Stimulated activated CD8-positive, alpha-beta memory T cell treated with anti-CD3 and anti-CD28 coated beads, Interleukin-4, amount 100 ng/mL, for 4 hours (primary cell): ENCODE data around the gene SKIC8.
A peak's percentile ranks its signal among the peaks of the same experiment; 100 is the strongest.

ENCODE experiments used
- DNase-seq, 2 donors: peaks; one replicate each; pipeline ENCODE4 v3.0.0-alpha.2; 2020; ENCODE audit warnings: low read depth in 2 of 2, low spot score in 1 of 2

Gene SKIC8

GRCh38 chr15:78299101-78299930 is at the start of gene SKIC8:
Gene SKIC8 (minus strand): TSS chr15:78299609. CDS start chr15:78295686, 3,923 bp downstream.
- DNase-seq: peak; percentile 66 to 78

- DNase-seq: no peak
Observed at GRCh38 chr15:78347586-78348543, 48.5 kb upstream of the SKIC8 start.

GRCh38 chr15:78345396-78346125 is 46.2 kb upstream of the SKIC8 start:
- DNase-seq: no peak

DNA sequence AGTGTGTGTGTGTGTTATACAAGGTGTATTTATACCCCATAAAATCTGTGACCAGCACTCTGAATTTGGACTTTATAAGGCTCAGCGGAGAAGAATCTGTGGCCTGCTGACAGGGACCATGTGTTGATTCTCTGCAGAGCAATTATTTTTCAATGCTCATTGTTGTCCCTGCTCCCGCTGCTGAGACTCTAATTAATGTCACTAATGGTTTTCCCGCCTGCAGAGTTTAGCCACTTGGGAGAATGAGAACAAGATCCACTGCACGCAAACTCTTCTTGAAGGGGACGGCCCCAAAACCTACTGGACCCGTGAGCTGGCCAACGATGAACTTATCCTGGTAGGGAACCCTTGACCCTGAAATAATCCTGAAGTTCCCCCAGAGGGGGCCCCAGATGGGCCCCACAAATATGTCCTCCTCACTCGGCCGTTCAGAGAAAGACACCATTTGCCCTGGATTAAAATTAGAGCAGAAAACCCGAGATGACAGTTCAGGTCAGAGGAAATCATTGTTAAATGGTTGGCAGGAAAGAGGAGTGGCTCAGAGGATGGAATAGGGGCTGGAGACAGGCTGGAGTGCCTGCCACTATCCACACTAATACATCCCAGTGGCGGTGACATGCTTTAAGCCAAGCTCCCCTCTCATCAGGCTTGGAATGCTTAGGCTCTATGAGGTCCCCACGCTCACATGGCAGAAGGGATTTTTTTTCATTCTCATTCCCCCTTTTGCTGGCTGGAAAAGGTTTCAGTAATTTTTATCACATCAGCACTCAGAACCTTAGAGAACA is 44.1 kb upstream of the SKIC8 start:
- DNase-seq: no peak

- DNase-seq: no peak
Observed at GRCh38 chr15:78342021-78342420, 42.6 kb upstream of the SKIC8 start.

DNA sequence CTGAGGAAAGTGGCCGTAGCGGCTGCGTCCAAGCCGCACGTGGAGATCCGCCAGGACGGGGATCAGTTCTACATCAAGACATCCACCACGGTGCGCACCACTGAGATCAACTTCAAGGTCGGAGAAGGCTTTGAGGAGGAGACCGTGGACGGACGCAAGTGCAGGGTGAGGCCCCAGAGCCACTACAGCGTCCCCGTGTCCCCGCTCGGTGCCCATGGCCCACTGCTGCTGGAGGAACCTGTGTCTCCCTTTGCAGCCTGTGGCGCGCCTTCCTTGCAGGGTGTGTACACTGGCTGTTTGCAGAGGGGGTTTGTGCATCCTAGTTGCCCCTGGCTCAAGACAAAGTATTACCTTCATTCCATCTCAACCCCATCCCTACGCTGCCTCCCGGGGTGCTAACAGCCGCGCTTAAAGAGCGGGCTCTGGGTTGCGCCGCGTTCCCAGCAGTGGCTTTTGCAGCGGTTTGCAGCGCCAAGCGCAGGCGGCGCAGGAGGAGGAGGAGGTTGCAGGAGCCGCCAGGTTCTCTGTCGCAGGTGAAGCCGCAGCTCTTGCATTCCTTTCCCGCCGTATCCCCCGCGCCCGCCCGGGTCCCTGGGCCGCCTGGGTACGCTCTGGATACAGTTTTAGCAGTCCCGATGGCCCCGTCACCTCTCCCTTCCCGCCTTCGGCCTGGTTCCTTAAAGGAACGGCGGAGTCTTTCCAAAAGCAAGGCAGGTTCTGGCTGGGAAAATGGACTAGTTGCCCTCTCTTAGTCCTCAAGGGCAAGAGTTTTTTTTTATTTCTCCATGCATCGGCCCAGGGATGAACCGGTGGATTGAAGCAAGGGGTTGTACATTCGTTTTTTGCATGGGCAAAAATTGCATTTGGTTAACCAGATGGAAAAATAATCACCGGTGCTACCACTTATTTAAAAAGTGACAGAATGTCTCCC is 41.9 kb upstream of the SKIC8 start:
- no peak for DNase-seq

DNA sequence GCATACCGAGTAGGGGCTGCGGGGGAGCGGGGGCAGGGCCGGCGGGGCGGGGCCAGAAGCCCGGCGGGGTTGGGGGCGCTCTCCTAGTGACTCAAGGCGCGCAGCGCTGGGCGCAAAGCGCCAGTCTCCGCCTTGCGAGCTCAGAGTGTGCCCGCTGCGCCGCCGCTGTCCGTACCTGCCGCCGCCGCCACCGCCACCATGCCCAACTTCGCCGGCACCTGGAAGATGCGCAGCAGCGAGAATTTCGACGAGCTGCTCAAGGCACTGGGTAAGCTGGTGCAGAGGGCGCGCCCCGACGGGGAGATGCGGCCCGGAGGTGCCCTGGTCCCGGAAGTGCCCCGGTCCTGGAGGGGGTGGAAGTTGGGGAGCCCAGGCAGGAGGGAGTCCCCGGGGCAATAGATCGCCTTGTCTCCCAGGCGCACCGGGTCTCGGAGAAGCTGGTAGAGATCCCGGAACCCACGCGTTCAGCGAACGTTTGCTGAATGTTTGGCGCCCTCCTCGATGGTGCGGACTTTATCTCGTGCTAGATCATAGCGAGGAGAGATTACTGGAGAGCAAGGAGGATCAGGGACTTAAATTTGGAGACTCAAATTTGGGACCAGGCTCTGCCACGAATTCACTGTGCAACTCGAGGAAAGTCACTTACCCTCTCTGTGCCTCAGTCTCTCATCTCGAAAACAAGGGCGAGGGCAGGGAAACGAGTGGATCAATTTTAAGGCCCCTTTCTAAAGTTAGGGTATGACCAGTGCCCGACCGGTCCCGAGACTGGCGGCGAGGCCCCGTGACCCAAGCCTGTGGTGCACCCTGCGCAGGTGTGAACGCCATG is 41.0 kb upstream of the SKIC8 start, which contains the start of gene CRABP1:
TSS of gene CRABP1 (plus strand) at position 123 of the 826 bp plus-strand sequence. CDS start at position 199, 76 bp downstream.
- DNase-seq: no peak

DNA sequence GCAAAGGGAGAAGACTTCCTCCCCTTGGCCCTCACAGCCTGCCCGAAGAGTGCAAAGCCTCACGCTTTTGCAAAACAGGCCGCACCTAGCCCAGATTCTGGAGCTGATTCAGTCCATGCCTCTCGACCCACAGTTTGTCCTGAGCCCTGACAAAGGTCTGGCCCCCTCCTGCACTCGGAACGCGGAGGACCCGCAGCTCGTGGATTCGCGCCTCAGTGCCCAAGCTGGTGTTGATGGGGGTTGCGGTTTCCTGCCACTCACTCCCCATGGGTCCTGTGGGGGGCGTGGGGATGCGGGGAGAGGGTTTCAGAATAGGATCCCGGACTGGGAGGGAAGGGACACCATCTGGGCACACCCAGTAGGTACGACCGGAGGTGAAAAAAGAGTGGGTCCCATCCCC is 40.1 kb upstream of the SKIC8 start:
- no peak for DNase-seq

DNA sequence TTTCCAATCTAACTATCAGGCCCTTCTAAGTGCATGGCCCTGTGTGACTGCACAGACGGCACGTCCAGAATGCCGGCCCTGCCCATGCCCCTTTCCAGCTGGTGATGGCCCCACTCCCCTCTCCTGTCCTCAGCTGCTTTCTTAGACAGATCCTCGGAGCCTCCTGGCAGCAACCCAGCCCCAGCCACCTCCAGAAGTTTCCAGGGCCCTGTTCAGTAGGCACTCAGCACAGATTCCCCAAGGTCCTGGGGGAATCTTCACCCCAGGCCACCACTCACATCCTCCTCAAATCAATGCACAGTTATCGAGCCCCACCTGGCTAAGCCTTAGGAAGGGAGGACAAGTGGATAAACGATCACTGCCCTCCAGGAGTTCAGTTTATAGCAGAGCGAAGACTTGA is 39.4 kb upstream of the SKIC8 start:
- DNase-seq: no peak

GRCh38 chr15:78335985-78336384 is 36.6 kb upstream of the SKIC8 start:
- no peak for DNase-seq

GRCh38 chr15:78334845-78335244 is 35.4 kb upstream of the SKIC8 start:
- DNase-seq: no peak

GRCh38 chr15:78329625-78330024 is 30.2 kb upstream of the SKIC8 start:
- DNase-seq: no peak

DNA sequence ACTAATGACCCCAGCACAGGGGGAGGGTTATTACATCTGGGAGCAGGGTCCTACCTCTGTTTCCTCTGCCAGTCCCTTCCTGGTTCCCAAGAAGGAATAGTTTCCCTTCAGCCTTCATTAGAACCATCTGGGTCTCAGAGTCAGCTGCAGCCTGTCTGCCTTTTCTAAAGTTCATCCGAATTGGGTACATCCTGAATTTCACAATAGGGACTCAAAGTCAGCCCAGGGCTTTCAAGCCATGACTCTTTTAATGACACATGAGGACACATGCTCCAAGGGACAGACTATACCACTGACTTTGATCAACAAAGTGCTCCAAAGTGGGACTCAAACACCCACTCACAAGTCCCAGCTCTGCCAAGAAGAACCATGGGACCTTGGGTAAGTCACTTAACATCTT is 28.1 kb upstream of the SKIC8 start:
- no peak for DNase-seq

DNA sequence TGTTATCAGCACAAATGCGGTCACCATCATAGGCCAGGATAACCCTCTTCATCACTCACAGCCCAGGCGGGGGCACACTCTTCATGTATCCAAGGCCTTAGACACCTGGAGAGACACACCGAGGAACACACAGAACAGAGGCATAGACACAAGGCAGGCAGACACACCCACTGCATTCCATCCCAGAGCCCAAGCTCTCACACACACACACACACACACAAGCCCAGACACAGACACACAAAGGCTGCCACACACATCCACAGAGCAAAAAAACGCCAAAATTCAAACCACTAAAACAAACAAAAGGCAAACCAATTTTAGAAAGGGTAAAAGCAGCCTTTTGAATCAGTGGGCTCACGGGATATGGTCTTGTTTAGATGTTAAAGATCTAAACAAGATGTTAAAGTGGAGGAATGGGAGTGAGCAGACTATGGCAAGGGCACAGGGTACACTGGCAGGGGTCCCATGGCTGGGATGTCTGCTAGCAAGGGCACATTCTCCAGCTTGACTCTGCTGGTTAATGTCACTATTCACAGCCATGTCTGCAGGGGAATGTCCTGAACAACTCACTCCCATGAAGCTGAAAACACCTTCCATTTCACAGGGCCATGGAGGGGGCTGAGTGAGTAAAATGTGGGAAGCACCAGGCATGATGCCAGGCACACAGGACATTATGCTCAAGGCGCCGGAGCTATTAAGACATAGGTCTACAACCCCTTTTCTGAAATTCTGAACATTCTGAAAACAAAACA is 25.9 kb upstream of the SKIC8 start:
- no peak for DNase-seq

- no peak for DNase-seq
Observed at GRCh38 chr15:78324144-78324543, 24.7 kb upstream of the SKIC8 start.

- DNase-seq: no peak
Observed at GRCh38 chr15:78323693-78324092, 24.3 kb upstream of the SKIC8 start.

- no peak for DNase-seq
Observed at GRCh38 chr15:78322724-78323521, 23.5 kb upstream of the SKIC8 start.
